ENCODE measurements around the gene FGD5. TPM values are rescaled to one million over a fixed set of nuclear protein-coding genes. Genes with fewer than 3 reads are reported as not detected.

Gene FGD5
- polyA plus RNA-seq, 1 donor (not counting 4 experiments of a cell fraction or from before 2014, with no cell fraction given): not detected

DNA sequence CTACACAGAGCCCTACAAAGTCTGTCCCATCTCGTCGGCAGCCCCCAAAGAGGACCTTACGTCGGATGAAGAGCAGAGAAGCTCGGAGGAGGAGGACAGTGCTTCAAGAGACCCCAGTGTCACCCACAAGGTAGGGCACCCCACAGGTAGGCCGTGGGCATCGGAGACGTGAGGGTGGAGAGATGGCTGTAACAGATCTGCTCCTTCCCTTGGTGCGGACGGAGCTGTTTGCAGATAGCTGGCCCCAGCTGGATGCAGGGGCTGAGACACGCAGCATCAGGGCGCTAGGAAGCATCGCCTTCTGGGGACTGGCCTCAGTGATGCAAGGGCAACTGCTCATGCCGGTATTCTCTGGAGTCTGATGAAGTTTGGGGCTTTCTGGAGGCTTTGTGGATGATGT is 45.4 kb downstream of the FGD5 start:
- Histone ChIP-seq H3K4me1 (ENCODE audit: control insufficient read depth, extremely low read depth, insufficient read depth, low read length) (no peaks in the 10 kb centered on the region), H3K9me3 (ENCODE audit: control insufficient read depth, low read depth, low read length) (no peaks in the 10 kb centered on the region), H3K27ac (ENCODE audit: control insufficient read depth, insufficient read depth, low read length) (no peak overlapping the region), H3K4me3 (ENCODE audit: control insufficient read depth in 2 of 3, extremely low read depth in 1 of 3, insufficient read depth in 2 of 3, low read depth in 1 of 3, low read length in 3 of 3) (no peak overlapping the region), H3K4me2 (ENCODE audit: control insufficient read depth, extremely low read depth, insufficient read depth, low read depth, low read length) (no peak overlapping the region), H2AFZ (ENCODE audit: control insufficient read depth, low read length) (no peak overlapping the region), H3K9me1 (ENCODE audit: control insufficient read depth, extremely low read depth, insufficient read depth, low read length) (no peaks in the 10 kb centered on the region), H3K27me3 (ENCODE audit: control insufficient read depth, extremely low read depth, insufficient read depth, low read length) (peaks cover 5% of the 10 kb centered on the region), H3K79me2 (ENCODE audit: control insufficient read depth, insufficient read depth, low read length) (no peaks in the 10 kb centered on the region), H4K20me1 (ENCODE audit: control insufficient read depth, extremely low read depth, insufficient read depth, low read length) (no peaks in the 10 kb centered on the region), H3K9ac (ENCODE audit: control insufficient read depth, extremely low read depth, insufficient read depth, low read length) (no peak overlapping the region), H3K36me3 (ENCODE audit: control insufficient read depth in 2 of 2, extremely low read depth in 1 of 2, insufficient read depth in 2 of 2, low read length in 2 of 2) (no peaks in the 10 kb centered on the region)
- FAIRE-seq: no peak
- dilution Hi-C loops (cut with MboI; ENCODE audit: extremely low pct_ligation_motif_present, low sequenced_read_pairs): no loop called here
- no peak for DNase-seq (ENCODE audit: low read depth, low spot score)
- TF ChIP-seq EZH2 (IDR thresholded peaks at IDR 0.05; ENCODE audit: low read length): no peak
- TF ChIP-seq, protein P1, sequence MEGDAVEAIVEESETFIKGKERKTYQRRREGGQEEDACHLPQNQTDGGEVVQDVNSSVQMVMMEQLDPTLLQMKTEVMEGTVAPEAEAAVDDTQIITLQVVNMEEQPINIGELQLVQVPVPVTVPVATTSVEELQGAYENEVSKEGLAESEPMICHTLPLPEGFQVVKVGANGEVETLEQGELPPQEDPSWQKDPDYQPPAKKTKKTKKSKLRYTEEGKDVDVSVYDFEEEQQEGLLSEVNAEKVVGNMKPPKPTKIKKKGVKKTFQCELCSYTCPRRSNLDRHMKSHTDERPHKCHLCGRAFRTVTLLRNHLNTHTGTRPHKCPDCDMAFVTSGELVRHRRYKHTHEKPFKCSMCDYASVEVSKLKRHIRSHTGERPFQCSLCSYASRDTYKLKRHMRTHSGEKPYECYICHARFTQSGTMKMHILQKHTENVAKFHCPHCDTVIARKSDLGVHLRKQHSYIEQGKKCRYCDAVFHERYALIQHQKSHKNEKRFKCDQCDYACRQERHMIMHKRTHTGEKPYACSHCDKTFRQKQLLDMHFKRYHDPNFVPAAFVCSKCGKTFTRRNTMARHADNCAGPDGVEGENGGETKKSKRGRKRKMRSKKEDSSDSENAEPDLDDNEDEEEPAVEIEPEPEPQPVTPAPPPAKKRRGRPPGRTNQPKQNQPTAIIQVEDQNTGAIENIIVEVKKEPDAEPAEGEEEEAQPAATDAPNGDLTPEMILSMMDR (optimal IDR thresholded peaks at IDR 0.05 in 1 of 3, IDR thresholded peaks at IDR 0.05 in 1 of 3, conservative IDR thresholded peaks at IDR 0.05 in 1 of 3; ENCODE audit: extremely low read depth in 1 of 3, insufficient read depth in 2 of 3, low read length in 3 of 3): no peak

GRCh38 chr3:14866627-14867026 is 47.9 kb downstream of the FGD5 start:
- Histone ChIP-seq H3K79me2 (ENCODE audit: control insufficient read depth, insufficient read depth, low read length) (no peaks in the 10 kb centered on the region), H2AFZ (ENCODE audit: control insufficient read depth, low read length) (no peak overlapping the region), H4K20me1 (ENCODE audit: control insufficient read depth, extremely low read depth, insufficient read depth, low read length) (no peaks in the 10 kb centered on the region), H3K36me3 (ENCODE audit: control insufficient read depth in 2 of 2, extremely low read depth in 1 of 2, insufficient read depth in 2 of 2, low read length in 2 of 2) (no peaks in the 10 kb centered on the region), H3K4me2 (ENCODE audit: control insufficient read depth, extremely low read depth, insufficient read depth, low read depth, low read length) (no peak overlapping the region), H3K27me3 (ENCODE audit: control insufficient read depth, extremely low read depth, insufficient read depth, low read length) (peaks cover 15% of the 10 kb centered on the region), H3K4me3 (ENCODE audit: control insufficient read depth in 2 of 3, extremely low read depth in 1 of 3, insufficient read depth in 2 of 3, low read depth in 1 of 3, low read length in 3 of 3) (no peak overlapping the region), H3K9ac (ENCODE audit: control insufficient read depth, extremely low read depth, insufficient read depth, low read length) (no peak overlapping the region), H3K9me1 (ENCODE audit: control insufficient read depth, extremely low read depth, insufficient read depth, low read length) (no peaks in the 10 kb centered on the region), H3K27ac (ENCODE audit: control insufficient read depth, insufficient read depth, low read length) (no peak overlapping the region), H3K4me1 (ENCODE audit: control insufficient read depth, extremely low read depth, insufficient read depth, low read length) (no peaks in the 10 kb centered on the region), H3K9me3 (ENCODE audit: control insufficient read depth, low read depth, low read length) (no peaks in the 10 kb centered on the region)
- TF ChIP-seq EZH2 (IDR thresholded peaks at IDR 0.05; ENCODE audit: low read length): no peak
- TF ChIP-seq, protein P1 (optimal IDR thresholded peaks at IDR 0.05 in 1 of 3, IDR thresholded peaks at IDR 0.05 in 1 of 3, conservative IDR thresholded peaks at IDR 0.05 in 1 of 3; ENCODE audit: extremely low read depth in 1 of 3, insufficient read depth in 2 of 3, low read length in 3 of 3): no peak
- dilution Hi-C loops (cut with MboI; ENCODE audit: extremely low pct_ligation_motif_present, low sequenced_read_pairs): no loop called here
- no peak for FAIRE-seq
- DNase-seq (ENCODE audit: low read depth, low spot score): no peak

Data from keratinocyte (primary cell).